ENCODE data around the gene ZNF554.

DNA sequence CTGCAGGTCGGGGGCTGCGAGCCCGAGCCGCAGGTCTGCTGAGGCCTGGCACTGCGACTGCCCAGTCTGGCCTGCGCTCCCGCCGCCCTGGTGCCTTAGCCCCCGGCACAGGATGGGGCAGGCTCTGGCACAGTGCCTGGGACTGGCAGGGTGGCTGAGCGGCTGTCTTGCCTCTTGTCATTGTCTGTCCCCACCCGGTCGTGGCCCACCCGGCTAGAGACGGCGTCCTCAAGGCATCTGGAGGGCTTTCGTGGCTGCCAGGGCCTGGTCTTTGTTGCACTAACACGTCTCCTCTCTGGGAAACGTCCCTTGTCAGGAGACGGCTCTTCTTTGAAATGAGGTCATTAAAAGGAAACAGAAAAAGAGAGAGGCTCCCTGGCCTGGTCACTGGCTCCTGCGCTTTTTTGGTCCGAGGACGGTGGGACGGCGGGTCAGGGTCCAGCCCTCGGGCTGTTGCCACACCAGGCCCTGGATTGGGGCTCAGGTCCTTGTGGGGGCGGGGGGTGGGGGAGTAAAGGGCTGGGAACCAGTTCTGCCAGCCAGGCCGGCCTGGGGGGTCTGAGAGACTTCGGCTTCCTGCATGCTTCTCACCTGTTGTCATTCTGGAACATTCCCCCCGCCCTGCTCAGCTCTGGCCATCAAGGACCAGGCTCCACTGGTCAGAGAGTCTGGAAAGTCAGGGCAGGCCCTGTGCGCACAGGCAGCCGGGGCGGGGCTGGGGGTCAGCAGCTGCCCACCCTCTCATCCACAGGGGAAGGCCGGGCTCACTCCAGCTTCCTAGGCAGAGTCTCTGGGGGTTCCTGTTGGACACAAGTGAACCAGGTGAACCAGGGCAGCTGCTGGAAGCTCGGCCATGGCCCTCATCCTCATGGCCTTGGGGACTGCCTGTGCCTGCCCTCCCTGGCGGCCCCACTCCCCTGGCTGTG, 6.2 kb upstream of the ZNF554 start:
- TF ChIP-seq, protein P1, sequence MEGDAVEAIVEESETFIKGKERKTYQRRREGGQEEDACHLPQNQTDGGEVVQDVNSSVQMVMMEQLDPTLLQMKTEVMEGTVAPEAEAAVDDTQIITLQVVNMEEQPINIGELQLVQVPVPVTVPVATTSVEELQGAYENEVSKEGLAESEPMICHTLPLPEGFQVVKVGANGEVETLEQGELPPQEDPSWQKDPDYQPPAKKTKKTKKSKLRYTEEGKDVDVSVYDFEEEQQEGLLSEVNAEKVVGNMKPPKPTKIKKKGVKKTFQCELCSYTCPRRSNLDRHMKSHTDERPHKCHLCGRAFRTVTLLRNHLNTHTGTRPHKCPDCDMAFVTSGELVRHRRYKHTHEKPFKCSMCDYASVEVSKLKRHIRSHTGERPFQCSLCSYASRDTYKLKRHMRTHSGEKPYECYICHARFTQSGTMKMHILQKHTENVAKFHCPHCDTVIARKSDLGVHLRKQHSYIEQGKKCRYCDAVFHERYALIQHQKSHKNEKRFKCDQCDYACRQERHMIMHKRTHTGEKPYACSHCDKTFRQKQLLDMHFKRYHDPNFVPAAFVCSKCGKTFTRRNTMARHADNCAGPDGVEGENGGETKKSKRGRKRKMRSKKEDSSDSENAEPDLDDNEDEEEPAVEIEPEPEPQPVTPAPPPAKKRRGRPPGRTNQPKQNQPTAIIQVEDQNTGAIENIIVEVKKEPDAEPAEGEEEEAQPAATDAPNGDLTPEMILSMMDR (IDR thresholded peaks at IDR 0.05): no peak
- TF ChIP-seq EZH2 (IDR thresholded peaks at IDR 0.05): no peak

Measured in neural progenitor cell (in vitro differentiated cells).